T-helper 9 cell (primary cell): Measurements from ENCODE around the gene CLDN5.
"Not testable (repeated sequence)": the region's sequence is repeated elsewhere in the genome, so short reads cannot be mapped to it uniquely, and the experiment has no call there.

Experiments
- DNase-seq: peaks from one replicate; pipeline ENCODE4 v3.0.0-alpha.2; 2020
- total RNA-seq, 2 donors: gene quantifications; one replicate each; lab custom pipeline; 2026; lab: John Stamatoyannopoulos, UW

CLDN5 gene, protein sequence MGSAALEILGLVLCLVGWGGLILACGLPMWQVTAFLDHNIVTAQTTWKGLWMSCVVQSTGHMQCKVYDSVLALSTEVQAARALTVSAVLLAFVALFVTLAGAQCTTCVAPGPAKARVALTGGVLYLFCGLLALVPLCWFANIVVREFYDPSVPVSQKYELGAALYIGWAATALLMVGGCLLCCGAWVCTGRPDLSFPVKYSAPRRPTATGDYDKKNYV
- 0 reads per million in 2 donors for total RNA-seq

DNA sequence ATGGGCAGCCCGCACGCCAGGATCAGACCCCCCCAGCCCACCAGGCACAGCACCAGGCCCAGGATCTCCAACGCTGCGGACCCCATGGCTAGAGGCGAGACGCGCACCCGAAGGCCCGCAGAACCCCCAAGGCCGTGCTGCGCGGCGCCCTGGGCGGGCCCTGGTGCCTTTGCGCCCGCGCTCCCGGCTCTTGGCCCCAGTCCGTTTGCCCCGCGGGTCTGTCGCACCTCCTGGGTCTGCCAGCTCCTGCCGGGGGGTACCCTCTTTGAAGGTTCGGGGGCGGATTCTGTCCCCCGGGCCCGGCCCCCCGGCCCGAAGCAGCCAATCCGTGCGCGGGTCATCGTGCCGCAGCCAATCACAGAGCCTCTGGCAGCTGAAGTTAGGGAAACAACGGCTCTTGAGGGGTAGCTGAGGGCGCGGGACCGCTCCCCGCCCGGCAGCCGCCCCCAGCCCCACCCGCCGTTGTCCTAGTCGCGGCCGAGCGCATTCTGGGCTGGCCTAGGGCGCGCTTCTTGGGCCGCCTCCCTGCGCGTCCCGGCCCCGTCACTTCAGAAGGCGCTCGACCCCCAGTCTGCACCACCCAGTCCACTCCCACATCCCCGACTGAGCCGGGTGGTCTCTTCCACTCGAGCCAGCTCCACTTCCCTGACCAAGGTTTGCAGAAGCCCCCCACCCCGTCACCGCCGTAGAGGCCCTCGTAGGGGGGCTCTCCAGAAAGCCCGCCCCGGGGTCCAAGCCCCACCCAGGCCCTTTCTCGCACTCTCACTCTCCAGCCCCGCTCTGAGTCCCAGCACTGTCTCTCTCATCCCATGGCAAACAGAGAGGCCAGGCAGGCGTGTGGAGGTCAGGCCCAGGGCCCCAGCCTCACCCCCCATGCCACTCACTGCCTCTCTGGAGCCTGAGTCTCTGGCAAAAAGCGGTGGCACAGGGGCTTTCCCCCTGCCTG is at the start of gene CLDN5:
TSS of gene CLDN5 (minus strand) at position 241 of the 946 bp plus-strand sequence. CDS start at position 86, 155 bp downstream.
- no peak for DNase-seq

DNA sequence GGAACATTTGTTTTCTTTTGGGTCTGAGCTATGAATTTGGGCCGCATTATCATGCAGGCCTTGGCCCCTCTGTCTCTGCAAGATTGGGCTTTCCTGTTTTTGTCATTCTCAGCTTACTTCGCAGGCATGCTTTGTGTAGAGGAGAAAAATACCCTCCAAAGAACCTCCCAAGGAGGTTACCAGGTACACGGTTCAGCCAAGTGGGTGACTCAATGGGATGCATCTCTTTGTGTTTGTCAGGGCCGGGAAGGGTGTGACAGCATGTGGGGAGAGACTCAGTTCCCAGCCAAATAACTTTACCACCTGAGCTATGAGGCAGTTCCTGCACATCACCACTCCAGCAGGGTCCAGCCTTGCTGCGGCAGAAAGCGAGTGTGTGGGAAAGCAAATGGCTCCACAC is 47.8 kb upstream of the CLDN5 start:
- DNase-seq, result no peak

DNA sequence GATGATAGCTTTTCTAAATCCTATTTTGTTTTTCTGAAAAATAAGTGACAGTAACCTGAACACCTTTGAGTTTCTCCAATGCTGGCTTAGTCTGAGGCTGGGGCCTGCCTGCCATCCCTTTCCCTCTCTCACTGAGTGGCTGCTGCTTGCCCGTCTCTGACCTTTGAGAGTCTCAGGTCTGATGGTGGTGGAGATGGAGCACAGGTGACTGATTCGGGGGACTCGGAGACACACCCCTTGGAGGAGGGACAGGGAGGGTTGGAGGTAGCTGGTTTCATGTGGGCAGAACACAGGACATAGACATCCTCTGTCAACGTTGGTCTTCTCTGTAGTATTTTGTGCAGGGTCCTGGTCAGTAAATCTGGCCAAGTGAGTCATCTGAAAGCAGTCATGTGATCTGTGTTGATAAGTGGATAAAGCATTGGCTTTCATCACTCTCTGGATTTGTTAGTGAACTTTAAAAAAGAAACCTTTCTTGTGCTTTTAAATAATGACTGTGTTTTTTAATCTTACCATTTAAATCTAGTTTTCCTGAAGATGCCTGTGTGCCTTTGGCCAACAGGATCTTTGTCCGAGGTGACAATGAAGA is 47.1 kb upstream of the CLDN5 start:
- DNase-seq, result no peak

DNA sequence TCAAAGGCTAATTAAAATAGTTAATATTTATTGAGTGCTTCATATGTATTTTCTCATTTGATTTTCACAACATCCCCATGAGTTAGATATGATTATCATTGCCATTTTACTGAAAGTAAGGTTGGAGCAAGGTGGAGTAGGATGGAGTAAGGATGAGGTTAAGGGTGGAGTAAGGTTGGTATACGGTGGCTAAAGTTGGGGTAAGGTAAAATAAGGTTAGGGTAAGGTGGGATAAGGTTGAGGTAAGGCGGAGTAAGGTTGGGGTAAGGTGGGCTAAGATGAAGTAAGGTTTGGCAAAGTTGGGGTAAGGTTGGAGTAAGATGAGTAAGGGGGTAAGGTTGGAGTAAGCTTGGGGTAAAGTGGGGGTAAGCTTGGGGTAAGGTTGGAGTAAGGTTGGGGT is 45.8 kb upstream of the CLDN5 start:
- no peak for DNase-seq

DNA sequence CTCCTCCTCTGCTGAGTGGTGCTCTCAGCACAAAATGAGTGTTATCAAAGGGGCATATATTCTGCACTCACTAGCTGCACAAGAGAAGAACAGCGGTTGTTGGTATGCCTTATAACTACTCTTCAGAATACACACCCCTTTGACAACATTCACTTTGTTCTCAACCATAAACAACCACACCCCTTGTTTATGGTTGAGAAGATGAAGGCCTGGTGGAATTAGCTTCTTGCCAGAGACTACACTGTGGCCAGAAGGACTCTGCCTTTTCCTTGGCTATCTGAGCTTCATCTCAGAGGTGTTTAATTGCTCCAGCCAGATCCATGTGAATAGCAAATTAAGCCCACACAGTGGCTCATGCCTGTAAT is 45.0 kb upstream of the CLDN5 start:
- no peak for DNase-seq

DNA sequence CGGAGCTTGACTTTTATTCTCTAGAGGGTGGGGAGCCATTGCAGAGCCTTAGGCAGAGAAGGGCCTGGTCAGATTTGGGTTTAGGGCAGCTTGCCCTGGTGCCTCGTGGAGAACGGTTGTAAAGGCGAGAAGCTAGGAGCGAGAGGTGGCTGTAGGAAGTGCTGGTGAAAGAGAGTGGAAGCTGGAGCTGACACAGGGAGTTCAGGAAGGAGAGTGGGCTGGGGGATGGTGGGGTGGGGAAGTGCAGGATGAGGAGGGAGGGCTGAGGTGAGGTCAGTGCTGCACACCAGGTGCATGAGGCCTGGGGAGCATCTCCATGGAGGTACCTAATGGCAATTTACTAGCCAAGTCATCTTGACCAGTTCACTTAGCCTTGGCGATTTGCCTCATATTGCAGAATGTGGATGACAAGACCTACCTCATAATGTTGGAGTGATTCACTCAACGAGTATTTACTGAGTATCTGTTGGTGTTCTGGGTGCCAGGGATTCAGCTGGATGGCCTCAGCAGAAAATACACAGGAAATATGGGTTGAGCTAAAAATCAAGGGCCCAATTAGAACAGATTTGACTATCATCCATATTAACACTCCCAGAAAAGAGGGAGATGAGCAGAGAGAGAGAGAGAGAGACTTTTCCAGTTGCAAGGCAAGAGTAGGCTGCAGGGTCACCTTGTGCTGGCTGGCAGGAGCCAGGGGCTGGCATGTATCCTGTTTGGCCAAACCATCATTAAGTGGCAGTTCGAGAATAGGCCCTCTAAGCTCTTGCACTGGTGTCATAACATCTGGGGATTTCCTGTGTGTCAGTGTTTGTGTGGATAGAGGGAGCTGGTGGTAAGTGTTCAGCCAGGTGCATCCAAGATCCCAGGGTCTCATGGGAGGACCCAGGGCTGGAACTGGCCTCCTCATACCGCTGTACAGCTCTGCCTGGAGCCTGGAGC is 44.4 kb upstream of the CLDN5 start:
- no peak for DNase-seq

DNA sequence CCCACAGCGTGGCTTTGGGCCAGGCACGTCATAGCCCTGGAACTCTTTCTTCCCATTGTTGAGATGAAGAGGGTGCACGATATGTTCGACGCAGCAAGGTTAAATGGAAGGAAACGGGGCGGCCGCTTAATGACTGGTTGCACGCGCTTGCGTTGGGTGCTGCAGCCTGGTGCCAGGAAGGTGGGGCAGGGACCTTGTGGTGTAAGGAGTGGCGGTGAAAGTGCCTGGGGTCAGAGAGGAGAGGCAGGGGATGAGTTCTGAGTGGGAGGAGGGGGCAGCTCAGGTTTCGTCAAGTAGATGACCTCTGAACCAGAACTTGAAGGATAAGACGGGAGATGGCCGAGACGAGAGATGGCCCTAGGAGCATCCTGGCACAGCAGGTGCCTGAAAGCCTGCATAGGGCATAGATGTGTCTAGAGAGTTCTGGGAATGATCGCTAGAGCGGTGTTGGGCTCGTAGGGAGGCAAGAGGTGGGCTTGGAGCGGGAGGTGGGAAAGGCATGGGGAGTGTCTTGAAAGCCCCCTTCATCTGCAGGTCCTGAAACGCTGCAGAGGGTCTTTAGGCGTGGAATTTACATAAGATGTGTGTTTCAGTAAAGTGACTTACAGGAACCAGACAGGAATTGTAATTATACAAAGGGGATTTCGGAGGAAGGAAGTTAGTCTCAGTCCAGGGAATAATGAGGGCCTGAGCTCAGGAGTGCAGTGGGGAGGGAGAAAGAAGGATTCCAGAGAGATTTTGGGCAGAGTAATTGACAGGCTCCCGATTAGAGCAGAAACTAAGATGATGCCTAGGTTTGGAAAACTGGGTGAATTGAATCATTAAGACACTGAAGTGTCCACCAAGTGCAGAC is 43.2 kb upstream of the CLDN5 start:
- DNase-seq, result no peak

DNA sequence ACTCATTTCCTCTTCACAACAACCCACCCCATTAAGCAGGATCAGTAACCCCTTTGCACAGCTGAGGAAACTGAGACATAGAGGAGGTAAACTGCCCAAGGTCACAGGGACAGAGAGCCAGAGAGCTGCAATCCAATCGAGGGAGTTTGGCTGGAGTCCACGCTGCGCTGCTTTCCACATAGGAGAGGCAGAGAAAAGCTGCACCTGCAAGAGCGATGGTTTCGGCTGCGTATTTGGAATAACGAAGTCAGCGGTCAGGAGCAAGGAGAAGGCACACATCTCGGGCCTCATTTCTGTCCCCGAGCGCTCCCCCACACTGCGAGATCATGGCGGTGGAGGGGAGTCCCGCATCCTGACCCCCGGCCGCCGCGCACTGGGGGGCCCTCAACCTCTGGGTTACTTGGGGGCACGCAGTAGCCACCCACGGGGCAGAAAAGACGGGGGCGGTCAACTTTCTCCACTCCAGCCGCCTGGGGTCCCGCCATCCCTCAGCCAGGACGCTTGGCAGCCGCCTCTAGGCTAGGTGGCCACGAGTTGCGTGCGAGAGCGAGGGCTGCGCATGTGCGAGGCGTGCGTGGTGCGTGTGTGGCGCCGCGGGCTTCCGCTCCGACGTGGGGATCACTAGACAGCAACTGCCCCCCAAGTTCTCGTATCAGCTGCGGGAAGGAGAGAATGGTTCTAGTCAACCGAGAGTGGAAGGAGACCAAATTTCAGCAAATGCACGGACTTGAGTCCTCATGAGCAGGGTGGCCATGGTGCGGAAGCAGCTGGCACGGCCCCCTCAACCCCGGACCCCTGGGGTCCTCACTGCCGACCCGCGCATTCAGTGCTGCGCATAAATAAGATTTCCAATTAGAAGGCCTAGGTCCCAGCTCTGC is 42.3 kb upstream of the CLDN5 start:
- DNase-seq, result no peak

DNA sequence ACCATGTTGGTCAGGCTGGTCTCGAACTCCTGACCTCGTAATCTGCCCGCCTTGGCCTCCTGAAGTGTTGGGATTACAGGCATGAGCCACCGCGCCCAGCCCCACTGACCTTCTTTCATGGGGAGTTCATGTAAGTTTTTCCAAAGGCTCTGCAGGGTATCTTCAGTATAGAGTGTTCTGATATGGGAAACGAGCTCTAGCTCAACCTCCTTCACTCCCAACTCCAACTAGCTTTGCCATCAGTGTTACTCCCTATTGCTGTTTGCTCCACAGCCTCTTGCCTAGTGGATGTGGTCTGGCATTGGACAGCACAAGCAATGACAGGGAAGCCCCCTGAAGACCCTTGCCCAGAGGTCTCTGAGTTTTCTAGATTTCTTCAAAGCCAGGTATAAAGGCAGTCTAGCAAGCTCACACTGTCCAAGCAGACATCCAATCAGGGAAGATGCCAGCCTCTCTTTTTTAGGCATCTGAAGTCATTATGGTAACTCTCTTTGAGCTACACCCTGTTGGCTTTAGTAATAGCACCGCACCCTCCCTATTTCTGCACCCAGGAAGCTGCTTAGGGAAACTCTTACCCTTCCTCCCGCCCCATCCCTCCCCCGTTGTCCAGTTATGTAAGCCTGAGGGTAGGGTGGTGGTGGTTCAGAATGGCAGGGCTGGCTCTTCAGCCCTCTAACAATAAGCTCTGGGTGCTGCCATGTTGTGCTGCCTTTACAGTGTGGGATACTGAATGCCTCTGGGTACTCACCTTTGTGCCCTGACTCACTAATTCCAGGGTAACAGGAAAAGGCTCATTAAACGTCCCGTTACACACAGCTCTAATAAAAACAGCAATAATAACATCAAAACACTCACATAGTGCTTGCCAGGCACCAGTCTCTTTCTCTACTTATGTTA is 41.4 kb upstream of the CLDN5 start:
- no peak for DNase-seq

DNA sequence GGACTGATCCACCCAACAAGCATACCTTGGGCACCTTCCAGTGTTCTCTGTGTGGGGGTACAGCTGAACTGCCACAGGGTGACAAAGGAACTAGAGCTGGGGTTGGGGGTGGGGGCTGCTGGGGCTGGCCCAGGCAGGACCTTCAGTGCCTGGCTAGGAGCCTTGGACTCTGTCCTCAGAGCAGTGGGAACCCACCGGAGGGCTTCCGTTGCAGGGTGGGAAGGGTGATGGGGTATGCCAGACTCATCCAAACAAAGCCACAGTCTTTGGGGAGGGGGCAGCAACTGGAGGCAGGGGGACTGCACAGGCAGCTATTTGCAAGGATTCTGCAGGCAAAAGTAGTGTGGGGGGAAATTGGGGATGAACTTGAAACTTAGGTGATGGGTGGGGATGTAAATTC is 35.7 kb upstream of the CLDN5 start:
- DNase-seq, result no peak

DNA sequence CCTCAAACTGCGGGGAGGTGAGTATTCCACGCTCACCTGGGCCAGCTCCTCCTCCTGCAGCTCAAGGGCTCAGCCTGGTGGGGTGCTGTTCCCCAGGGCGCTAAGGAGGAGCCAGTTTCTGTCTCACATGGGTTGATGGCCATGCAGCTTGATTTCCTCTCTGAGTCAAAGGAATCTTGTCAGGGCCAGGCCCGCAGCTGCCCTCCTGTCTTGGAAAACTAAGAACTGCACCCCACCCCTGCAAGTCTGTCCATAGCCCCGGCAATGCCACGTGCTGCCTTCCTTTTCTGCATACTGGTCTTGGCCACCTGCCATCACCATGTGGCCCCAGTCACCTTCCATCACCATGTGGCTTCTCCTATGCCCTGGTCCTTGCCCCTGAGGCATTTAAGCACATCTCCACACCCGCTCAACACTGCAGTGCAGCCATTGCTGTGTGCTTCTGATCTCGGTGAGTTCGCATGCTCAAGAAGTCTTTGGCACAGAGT is 35.2 kb upstream of the CLDN5 start:
- no peak for DNase-seq

DNA sequence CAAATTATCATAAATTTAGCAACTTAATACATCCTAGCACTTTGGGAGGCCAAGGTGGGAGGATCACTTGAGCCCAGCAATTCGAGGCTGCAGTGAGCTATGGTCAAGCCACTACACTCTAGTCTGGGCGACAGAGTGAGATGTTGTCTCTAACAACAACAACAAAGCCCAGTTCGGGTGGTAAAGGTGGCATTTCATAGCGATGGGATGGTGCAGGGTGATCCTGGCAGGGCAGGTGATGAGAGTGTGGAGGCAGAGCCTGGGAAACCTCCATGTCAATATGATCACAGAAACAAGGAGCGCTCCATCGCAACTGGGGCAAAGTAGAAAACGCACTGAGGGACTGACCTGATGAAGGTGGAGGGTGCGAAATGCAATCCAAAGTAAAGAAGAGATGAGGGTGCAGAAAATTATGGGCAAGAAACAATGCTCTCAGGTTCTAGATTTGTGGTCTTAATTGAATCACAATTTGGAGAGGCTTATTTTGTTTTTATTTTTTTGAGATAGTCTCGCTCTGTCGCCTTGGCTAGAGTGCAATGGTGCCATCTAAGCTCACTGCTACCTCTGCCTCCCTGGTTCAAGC is 32.8 kb upstream of the CLDN5 start:
- DNase-seq, result no peak

DNA sequence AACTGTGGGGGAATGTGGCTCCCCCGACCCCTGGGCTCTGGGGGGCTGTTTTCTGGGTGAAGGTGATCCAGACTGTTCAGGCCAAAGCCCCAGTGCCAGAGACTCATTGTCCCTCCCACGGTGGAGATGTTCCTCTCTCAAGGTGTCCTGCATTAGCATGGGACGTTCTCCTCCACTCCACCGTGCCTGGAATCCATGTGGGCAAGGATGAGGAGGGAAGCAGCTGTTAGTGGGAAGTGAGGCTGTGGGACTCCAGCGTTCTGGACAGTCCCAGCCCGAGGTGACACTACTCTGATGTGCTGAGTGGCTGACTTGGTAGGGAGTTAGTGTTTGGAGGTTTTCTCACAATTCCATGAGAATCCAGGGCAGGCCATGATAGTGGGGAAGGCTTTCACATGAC is 31.4 kb upstream of the CLDN5 start:
- no peak for DNase-seq

DNA sequence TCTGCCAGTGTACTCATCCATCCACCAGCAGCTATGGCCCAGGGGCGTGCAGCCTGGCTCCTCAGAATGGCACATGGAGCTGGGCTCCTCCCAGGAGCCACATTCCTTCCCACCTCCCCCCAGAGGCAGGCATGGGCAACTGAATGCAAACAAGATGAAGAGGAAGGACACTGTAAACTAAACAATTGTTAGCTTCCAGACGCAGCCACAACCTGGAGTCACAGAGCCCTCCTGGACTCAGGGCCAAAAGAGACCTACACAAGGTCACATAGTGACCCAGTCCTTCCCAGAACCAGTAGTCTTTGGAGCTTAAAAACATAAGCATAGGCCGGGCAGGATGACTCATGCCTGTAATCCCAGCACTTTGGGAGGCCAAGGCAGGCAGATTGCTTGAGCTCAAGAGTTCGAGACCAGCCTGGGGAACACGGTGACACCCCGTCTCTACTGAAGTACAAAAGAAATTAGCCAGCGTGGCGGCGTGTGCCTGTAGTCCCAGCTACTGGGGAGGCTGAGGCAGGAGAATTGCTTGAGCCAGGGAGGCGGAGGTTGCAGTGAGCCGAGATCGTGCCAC is 30.7 kb upstream of the CLDN5 start:
- no peak for DNase-seq

DNA sequence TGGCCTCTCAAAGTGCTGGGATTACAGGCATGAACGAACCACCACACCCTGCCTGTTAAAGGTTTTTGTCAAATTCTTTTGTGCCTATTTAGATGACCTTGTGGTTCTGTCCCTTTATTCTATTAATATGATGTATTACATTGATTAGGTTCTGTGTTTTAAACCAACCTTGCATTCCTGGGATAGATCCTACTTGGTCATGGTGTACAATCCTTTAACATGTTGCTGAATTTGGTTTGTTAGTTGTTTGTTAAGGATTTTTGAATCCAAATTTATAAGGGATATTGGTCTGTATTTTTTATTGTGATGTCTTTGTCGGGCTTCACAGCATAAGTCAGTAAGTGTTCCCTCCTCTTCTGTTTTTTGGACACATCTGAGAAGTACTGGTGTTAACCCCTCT is 29.0 kb upstream of the CLDN5 start:
- DNase-seq, result no peak

DNA sequence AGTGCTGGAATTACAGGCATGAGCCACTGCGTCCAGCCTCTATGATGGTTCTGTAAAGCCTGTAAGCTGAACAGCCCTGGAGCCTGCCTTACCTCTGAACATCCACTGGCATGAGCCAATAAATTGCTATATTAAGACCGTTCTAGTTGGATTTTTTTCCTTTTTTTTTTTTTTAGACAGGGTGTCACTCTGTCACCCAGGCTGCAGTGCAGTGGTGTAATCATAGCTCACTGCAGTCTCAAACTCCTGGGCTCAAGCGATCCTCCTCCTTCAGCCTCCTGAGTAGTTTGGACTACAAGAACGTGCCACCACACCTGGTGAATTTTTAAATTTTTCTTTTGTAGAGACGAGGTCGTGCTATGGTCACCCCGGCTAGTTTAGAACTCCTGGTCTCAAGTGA is 26.2 kb upstream of the CLDN5 start:
- DNase-seq, result no peak

DNA sequence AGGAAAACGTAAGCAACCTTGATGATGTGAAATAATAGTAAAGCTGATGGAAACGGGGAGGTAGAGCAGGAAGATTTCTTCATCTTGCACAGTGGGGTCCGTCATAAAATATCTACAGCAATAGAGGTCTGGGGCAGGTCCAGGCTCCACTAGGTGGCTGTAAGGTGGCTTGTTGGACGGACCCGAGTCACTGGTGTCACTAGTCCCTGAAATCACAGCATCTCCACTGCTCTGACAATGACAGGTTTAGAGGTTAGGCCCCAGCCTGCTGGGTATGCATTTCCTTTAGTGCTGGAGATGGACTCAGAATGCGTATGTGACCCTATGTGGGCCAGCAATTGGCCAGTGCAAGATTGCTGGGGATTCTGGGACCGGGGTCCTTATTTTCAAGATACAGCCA is 25.2 kb upstream of the CLDN5 start:
- no peak for DNase-seq

DNA sequence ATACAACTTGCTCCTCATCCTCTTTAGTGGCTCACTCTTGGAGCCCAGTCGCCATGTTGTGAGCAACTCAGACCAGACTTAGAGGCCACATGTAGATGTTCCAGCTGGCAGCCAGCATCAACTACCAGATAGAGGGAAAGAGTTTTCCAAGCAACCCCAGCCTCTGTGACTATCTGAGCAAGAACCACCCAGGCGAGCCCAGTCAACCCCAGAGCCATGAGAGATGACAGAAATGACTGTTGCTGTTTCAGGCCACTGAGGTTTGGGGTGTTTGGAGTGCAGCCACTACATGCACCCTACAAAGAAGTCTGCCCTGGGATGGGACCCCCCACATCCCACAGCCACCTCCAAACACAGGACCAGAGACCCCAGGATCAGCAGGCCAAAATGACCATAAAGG is 24.8 kb upstream of the CLDN5 start:
- no peak for DNase-seq

DNA sequence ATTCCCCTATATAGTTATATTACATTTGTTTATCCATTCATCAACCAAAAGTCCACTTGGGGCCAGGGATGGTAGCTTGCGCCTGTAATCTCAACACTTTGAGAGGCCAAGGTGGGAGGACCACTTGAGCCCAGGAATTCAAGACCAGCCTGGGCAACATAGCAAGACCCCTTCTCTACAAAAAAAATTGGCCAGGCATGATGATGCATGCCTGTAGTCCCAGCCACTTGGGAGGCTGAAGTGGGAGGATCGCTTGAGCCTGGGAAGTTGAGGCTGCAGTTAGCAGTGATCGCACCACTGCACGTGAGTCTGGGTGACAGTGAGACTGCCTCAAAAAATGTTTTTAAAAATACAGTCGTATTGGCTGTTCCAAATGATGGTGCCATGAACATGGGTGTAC is 24.2 kb upstream of the CLDN5 start:
- not testable (repeated sequence) for DNase-seq
